Endothelial cell of hepatic sinusoid (primary cell): Measurements from ENCODE around the gene ABCC11.

Experiments used
- in situ Hi-C: cut with HindIII; loops from 2 replicates; pipeline ENCODE4 v1.10.0; 2017; ENCODE audit warnings: low sequenced_read_pairs

The ABCC11 gene

GRCh38 chr16:48136547-48137360, 110.6 kb downstream of the ABCC11 start:
- in situ Hi-C loops = no loop called here

- in situ Hi-C loops = no loop called here
Observed at GRCh38 chr16:48133455-48134211, 113.7 kb downstream of the ABCC11 start.

- in situ Hi-C loops = no loop called here
Observed at GRCh38 chr16:48132696-48133095, 114.6 kb downstream of the ABCC11 start.

GRCh38 chr16:48131201-48131935, 116.0 kb downstream of the ABCC11 start:
- in situ Hi-C loops = no loop called here

DNA sequence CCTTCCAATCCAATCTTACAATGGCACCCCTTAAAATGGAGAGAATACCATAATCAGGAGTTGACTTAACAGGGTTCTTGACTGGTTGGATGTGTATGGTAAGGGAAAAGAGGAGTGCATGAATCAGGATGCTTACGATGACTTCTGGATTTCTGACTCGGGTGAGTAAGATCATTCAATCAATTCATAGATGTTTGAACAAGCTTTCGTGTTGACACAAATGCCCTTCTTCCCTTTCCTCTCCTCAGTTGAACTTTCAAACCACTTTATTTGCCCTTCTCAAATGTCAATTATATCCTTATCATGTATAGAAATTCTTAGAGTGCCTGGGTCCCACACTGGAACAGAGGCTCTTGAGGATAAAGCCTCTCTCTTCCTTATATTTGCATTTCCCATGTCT, 117.4 kb downstream of the ABCC11 start:
- in situ Hi-C loops = no loop called here

- in situ Hi-C loops = no loop called here
Observed at GRCh38 chr16:48128769-48129168, 118.6 kb downstream of the ABCC11 start.

DNA sequence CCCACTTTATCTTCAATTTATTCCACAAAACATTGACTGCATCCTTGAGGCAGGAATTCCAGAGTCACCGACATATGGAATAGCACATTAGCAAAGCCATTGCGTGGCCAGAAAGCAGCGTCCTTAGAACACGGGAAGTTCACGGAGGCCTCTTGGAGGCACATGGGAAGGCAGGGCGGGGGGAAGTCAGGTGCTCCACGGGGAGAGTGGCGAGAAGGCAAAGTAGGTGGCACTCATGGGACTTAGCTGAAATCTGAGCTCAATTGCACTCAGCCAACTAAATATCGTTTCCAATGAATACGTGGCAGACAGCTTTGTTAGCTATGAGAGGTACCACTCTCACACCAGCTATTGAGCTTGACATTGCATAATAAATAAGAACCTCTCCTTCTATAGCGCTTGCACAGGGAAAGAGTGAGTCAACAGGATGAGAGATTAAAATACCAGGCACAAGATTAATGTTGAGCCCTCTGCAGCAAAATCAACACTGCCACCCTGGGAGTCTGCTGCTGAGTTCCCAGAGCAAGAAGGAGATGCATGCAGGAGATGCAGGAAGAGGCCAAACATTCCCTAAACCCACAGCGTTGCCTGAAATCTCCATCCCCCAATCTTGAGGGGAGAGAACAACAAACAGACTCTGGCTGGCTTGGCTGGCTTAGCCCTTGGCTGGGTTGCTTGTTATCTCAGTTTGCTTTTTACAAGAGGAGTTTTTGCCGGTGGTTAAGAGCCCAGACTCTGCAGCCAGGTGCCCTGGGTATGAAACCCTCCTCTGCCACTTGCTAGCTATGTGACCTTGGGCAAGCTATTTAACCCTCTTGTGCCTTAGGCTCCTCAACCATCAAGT, 120.3 kb downstream of the ABCC11 start:
- in situ Hi-C loops = no loop called here

DNA sequence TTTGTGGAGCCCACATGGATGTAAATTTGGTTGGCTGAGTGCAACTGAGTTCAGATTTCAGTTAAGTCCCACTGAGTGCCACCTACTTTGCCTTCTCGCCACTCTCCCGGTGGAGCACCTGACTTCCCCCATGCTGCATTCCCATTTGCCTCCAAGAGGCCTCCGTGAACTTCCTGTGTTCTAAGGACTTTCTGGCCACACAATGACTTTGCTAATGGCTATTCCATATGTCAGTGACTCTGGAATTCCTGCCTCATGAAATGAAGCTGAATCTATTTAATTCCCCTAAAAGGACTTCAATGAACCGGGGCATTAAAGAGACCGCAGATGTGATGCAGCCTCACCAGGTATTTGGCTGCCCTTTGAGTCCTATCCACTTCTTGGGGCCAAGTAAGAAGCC, 121.5 kb downstream of the ABCC11 start:
- in situ Hi-C loops = no loop called here

DNA sequence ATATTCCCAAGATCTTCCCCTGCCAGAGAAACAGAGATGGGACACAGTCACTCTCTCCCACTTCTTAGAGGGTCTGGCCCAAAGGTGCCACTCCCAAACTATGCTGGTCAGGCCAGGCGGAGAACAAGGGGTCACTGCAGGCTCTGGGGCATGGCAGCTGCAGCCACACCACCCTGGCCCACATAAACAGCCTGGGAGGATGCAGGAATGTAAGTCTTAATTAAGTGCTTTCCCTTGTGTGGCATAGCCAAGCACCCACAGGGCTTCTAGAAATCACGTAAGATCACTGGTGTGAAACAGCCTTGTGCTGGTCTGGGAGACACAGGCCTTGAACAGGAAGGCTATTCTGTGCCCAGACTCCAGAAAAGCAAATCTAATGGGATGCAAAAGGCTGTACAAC, 123.1 kb downstream of the ABCC11 start:
- in situ Hi-C loops = no loop called here

GRCh38 chr16:48123104-48123788, 124.1 kb downstream of the ABCC11 start:
- in situ Hi-C loops = no loop called here

DNA sequence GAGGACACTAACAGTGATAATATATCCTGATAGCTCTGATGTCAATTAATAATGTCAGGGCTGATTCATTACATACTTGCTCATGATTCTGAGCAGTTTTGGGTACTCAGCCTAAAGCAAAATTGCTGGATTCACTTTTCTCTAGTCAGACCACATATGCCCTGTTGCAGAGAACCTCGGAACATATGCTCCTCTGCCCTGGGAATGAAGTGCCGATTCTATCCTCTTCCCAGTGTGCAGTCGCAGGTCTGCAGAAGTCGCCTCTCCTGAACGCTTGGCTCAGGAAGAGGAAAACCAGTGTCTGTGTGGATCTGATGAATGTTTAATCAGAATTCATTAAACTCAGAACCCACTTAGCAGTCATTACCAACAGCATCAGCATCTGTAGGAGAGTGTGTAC, 126.1 kb downstream of the ABCC11 start:
- in situ Hi-C loops = no loop called here

GRCh38 chr16:48118841-48119240, 128.5 kb downstream of the ABCC11 start:
- in situ Hi-C loops = loop anchor here (5.0 kb wide), 1 partner anchor 48 kb away; no protein-coding TSS in a partner anchor

DNA sequence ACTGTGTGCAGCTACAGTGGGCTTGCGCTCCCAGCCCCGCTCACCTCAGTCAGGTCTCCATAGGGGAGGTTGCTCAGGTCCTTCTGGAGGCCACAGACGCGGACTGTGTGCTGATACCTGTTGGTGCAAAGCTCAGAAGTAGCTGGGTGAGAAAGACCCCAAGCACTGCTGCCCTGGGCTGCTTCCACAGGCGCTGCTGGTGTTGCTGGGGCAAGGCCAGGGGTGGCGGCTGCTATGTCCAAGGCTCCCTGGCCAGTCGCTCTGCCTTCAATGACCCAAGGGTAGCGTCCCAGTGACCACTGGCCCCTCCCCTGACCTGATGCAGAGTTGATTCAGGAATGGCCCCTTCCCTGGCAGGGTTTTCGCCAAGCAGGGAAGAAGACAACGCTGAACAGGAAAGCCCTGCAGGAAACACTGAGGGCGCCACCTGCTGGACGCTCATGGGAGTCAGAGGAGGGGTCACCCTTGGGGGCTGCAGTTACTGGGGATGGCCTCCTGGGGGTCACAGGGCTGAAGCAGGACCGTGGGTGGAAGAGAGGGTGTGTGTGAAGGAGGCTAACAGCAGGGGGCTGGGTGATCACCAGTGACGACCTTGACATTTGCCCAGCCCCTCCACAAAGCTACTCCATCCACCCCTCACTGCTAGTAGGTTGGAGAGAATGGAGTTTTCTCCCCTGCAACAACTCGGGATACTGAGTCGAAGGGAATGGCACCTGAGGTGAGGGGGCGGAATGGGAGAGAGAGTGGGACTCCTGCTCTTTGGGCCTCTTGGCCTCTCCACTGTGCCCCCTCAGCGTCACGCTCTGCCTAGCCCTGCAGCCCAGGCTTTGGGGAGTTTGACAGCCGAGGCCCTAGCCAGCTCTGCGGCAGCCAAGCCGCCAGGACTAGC, 129.9 kb downstream of the ABCC11 start:
- in situ Hi-C loops = loop anchor here (5.0 kb wide), 1 partner anchor 50 kb away; no protein-coding TSS in a partner anchor
